Astrocyte (in vitro differentiated cells and primary cell): Measurements from ENCODE around the gene TCF7L2. TPM values are rescaled to one million over a fixed set of nuclear protein-coding genes. Genes with fewer than 3 reads are reported as not detected.

Experiments
- DNase-seq: peaks from one replicate; pipeline ENCODE4 v3.0.0-alpha.2; 2010; ENCODE audit warnings: low read depth
- FAIRE-seq: peaks from 2 replicates; lab custom pipeline; 2011; peaks lifted over from hg19 to GRCh38; lab: Jason Lieb, UNC
- H2AFZ ChIP-seq: 2 replicates; pipeline ENCODE4 v1.6.0; 2012; ENCODE audit warnings: low read depth, low read length, inconsistent platforms
- H3K27ac ChIP-seq: 2 replicates; pipeline ENCODE4 v1.5.1; 2011; ENCODE audit warnings: low read depth, low read length, inconsistent platforms
- H3K27me3 ChIP-seq: 2 replicates; pipeline ENCODE4 v1.6.0; 2011; ENCODE audit warnings: low read length, inconsistent platforms; ENCODE audit not compliant: insufficient read depth
- H3K36me3 ChIP-seq: 2 replicates; pipeline ENCODE4 v1.5.1; 2011; ENCODE audit warnings: low read length, inconsistent platforms; ENCODE audit not compliant: insufficient read depth
- H3K4me1 ChIP-seq: 2 replicates; pipeline ENCODE4 v1.5.1; 2011; ENCODE audit warnings: low read length, inconsistent platforms; ENCODE audit not compliant: insufficient read depth
- H3K4me2 ChIP-seq: 2 replicates; pipeline ENCODE4 v1.6.0; 2012; ENCODE audit warnings: low read length, inconsistent platforms
- H3K4me3 ChIP-seq: 2 replicates; pipeline ENCODE4 v1.5.1; 2011; ENCODE audit warnings: low read depth, mild to moderate bottlenecking, low read length, inconsistent platforms; ENCODE audit not compliant: insufficient read depth
- H3K79me2 ChIP-seq: 2 replicates; pipeline ENCODE4 v1.6.0; 2012; ENCODE audit warnings: mild to moderate bottlenecking, low read length, inconsistent platforms; ENCODE audit not compliant: insufficient read depth
- H3K9ac ChIP-seq: 2 replicates; pipeline ENCODE4 v1.6.0; 2012; ENCODE audit warnings: mild to moderate bottlenecking, low read length, inconsistent platforms
- H3K9me3 ChIP-seq: 2 replicates; pipeline ENCODE4 v1.5.1; 2012; ENCODE audit warnings: low read depth, mild to moderate bottlenecking, low read length, inconsistent platforms; ENCODE audit not compliant: insufficient read depth
- H4K20me1 ChIP-seq: 2 replicates; pipeline ENCODE4 v1.6.0; 2012; ENCODE audit warnings: low read length, inconsistent platforms; ENCODE audit not compliant: insufficient read depth
- H3K27ac Mint-ChIP-seq: one replicate; pipeline ENCODE4 v1.8.0; 2021; ENCODE audit warnings: mild to moderate bottlenecking, mixed read lengths; ENCODE audit not compliant: unreplicated experiment
- H3K27me3 Mint-ChIP-seq: one replicate; pipeline ENCODE4 v1.8.0; 2021; ENCODE audit warnings: low read depth, mixed read lengths; ENCODE audit not compliant: unreplicated experiment
- H3K36me3 Mint-ChIP-seq: one replicate; pipeline ENCODE4 v1.8.0; 2021; ENCODE audit warnings: low read depth, mixed read lengths; ENCODE audit not compliant: unreplicated experiment
- H3K4me1 Mint-ChIP-seq: one replicate; pipeline ENCODE4 v1.8.0; 2021; ENCODE audit warnings: low read depth, mixed read lengths; ENCODE audit not compliant: unreplicated experiment
- H3K4me3 Mint-ChIP-seq: one replicate; pipeline ENCODE4 v1.8.0; 2021; ENCODE audit warnings: mild to moderate bottlenecking, moderate library complexity, mixed read lengths; ENCODE audit not compliant: unreplicated experiment
- H3K9me3 Mint-ChIP-seq: one replicate; pipeline ENCODE4 v1.8.0; 2021; ENCODE audit warnings: mild to moderate bottlenecking, mixed read lengths; ENCODE audit not compliant: unreplicated experiment
- CTCF ChIP-seq: IDR thresholded peaks from 2 replicates; pipeline ENCODE4 v1.5.1; 2011; ENCODE audit warnings: low read depth, mild to moderate bottlenecking, inconsistent platforms, low read length, moderate library complexity; ENCODE audit not compliant: insufficient read depth
- EZH2 ChIP-seq: IDR thresholded peaks from 2 replicates; pipeline ENCODE4 v1.6.1; 2012; ENCODE audit warnings: mild to moderate bottlenecking, low read length, inconsistent platforms; ENCODE audit not compliant: insufficient read depth
- total RNA-seq: library from RNA; stranded (reverse); gene quantifications from 2 replicates; pipeline ENCODE4 v1.2.1, GENCODE V29; 2021

The TCF7L2 gene
- total RNA-seq, 1 donor from 2014 or later: 52.4 TPM

- FAIRE-seq (no peak), DNase-seq (no peak)
- peak overlapping the region; percentile 45 for H3K9ac ChIP-seq
- H3K4me2 ChIP-seq: peak overlapping the region; percentile 74
- TF ChIP-seq EZH2 (no peak), CTCF (no peak)
- Mint-ChIP-seq H3K36me3 (peaks cover 8% of the 10 kb centered on the region), H3K4me1 (peaks cover 53% of the 10 kb centered on the region), H3K27ac (no peak overlapping the region), H3K4me3 (no peak overlapping the region), H3K27me3 (no peaks in the 10 kb centered on the region), H3K9me3 (no peaks in the 10 kb centered on the region)
- H3K79me2 ChIP-seq: peaks cover 60% of the 10 kb centered on the region
- peaks cover 66% of the 10 kb centered on the region for H3K4me1 ChIP-seq
- H3K4me3 ChIP-seq: no peak overlapping the region
- H3K27me3 ChIP-seq: no peaks in the 10 kb centered on the region
- H2AFZ ChIP-seq: no peak overlapping the region
- peak overlapping the region; percentile 51 for H3K27ac ChIP-seq
- no peaks in the 10 kb centered on the region for H4K20me1 ChIP-seq
- no peaks in the 10 kb centered on the region for H3K9me3 ChIP-seq
- H3K36me3 ChIP-seq: no peaks in the 10 kb centered on the region
Measured at GRCh38 chr10:113057948-113058522, 108.0 kb downstream of the TCF7L2 start.

- Histone ChIP-seq H3K9ac (peak overlapping the region; percentile 45), H3K4me1 (peaks cover 59% of the 10 kb centered on the region)
Measured at GRCh38 chr10:113058523-113059370, 108.7 kb downstream of the TCF7L2 start.

More at GRCh38 chr10:113058523-113059370, 108.7 kb downstream of the TCF7L2 start:
- Histone ChIP-seq H3K9me3 (no peaks in the 10 kb centered on the region), H3K4me3 (peak overlapping the region; percentile 30), H4K20me1 (peaks cover 4% of the 10 kb centered on the region), H2AFZ (no peak overlapping the region), H3K79me2 (peaks cover 60% of the 10 kb centered on the region), H3K27me3 (no peaks in the 10 kb centered on the region), H3K4me2 (peak overlapping the region; percentile 74), H3K36me3 (no peaks in the 10 kb centered on the region), H3K27ac (peak overlapping the region; percentile 51)
- H3K27ac Mint-ChIP-seq: no peak overlapping the region
- H3K27me3 Mint-ChIP-seq: no peaks in the 10 kb centered on the region
- H3K4me3 Mint-ChIP-seq: no peak overlapping the region
- H3K9me3 Mint-ChIP-seq: no peaks in the 10 kb centered on the region
- DNase-seq (peak; percentile 64), FAIRE-seq (no peak)
- no peak for TF ChIP-seq EZH2
- TF ChIP-seq CTCF: no peak
- peaks cover 7% of the 10 kb centered on the region for H3K36me3 Mint-ChIP-seq
- peaks cover 54% of the 10 kb centered on the region for H3K4me1 Mint-ChIP-seq
